Epithelial cell of proximal tubule (primary cell): Measurements from ENCODE around the gene PHLDA1. TPM values are rescaled to one million over a fixed set of nuclear protein-coding genes. Genes with fewer than 3 reads are reported as not detected.

Experiments
- DNase-seq: peaks from one replicate; pipeline ENCODE4 v3.0.0-alpha.2; 2011; ENCODE audit warnings: low read depth
- H3K4me3 ChIP-seq: 2 replicates; pipeline ENCODE4 v1.5.1; 2011; ENCODE audit warnings: low read depth, mild to moderate bottlenecking, low read length
- CTCF ChIP-seq: conservative IDR thresholded peaks from 2 replicates; pipeline ENCODE4 v1.5.1; 2012; ENCODE audit warnings: low read depth, mild to moderate bottlenecking, low read length
- total RNA-seq: library from RNA; depleted of rRNA; stranded (reverse); fragments of >200 nt; gene quantifications from 2 replicates; pipeline ENCODE4 v1.2.3, GENCODE V29; 2015

PHLDA1 gene
- total RNA-seq, 1 donor from 2014 or later: 89.0 TPM

GRCh38 chr12:76031081-76031413 is 529 bp downstream of the PHLDA1 start:
- no peak for DNase-seq
- TF ChIP-seq CTCF: no peak
- H3K4me3 ChIP-seq: peak overlapping the region; percentile 96

- TF ChIP-seq CTCF: no peak
- DNase-seq: no peak
- H3K4me3 ChIP-seq: peak overlapping the region; percentile 96
These were observed 1.1 kb downstream of the PHLDA1 start for GRCh38 chr12:76030341-76031080.

GRCh38 chr12:76029982-76030340 is 1.6 kb downstream of the PHLDA1 start:
- peak overlapping the region; percentile 96 for H3K4me3 ChIP-seq
- TF ChIP-seq CTCF: no peak
- DNase-seq: no peak

GRCh38 chr12:76028571-76029277 is 2.9 kb downstream of the PHLDA1 start:
- no peak for TF ChIP-seq CTCF
- peak overlapping the region; percentile 96 for H3K4me3 ChIP-seq
- no peak for DNase-seq

- no peak for DNase-seq
- TF ChIP-seq CTCF: no peak
- no peak overlapping the region for H3K4me3 ChIP-seq
These were observed 4.9 kb downstream of the PHLDA1 start for GRCh38 chr12:76026643-76027063.

- no peak for TF ChIP-seq CTCF
- no peak for DNase-seq
- no peak overlapping the region for H3K4me3 ChIP-seq
These were observed 5.7 kb downstream of the PHLDA1 start for GRCh38 chr12:76025601-76026575.
